DND-41 (cell line): ENCODE data around the gene SPP2.

Experiments
- EZH2 ChIP-seq: IDR thresholded peaks from 3 replicates; pipeline ENCODE4 v1.6.1; 2012; ENCODE audit warnings: borderline replicate concordance, low read depth, mild to moderate bottlenecking, moderate library complexity, low read length, inconsistent platforms; ENCODE audit not compliant: severe bottlenecking
- TF ChIP-seq, protein P1 (sequence below): IDR thresholded peaks from 2 replicates; pipeline ENCODE4 v1.5.1; 2012; ENCODE audit warnings: borderline replicate concordance, low read length, moderate library complexity, mild to moderate bottlenecking; ENCODE audit not compliant: poor library complexity, severe bottlenecking; ENCODE audit errors: extremely low read depth

DNA sequence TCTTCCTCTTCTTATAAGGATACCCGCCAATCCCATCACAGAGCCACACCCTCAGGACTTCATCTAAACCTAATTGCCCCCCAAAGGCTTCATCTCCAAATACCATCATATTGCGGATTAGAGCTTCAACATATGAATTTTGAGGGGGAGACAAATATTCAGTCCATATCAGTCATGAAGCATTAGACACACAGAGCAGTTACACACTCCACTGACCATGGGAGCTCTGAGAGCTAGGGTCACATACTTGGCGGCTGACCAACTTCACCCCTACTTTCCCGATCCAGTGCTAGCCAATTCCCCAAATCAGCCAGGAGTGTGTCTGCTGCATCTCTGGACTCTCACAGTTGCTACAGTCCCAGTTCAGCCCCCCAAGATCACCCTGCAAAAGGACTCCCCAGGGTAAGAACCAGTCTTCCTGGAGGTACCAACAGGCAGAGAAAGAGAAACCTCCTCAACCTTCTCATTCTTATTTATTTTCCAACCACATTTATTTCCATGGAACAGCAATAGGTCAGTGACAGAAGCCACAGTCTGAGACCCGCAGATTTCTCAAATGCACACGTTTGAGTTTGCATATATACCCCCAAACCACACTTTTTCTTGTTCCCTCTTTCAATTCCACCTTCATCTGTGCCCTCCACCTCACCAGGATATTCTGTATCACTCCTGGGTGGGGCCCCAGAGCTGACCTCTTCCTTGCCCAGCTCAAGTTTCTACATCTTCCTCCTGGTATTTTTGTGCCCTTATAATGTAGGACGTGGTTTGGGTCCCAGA, 33.3 kb downstream of the SPP2 start:
- TF ChIP-seq, protein P1, sequence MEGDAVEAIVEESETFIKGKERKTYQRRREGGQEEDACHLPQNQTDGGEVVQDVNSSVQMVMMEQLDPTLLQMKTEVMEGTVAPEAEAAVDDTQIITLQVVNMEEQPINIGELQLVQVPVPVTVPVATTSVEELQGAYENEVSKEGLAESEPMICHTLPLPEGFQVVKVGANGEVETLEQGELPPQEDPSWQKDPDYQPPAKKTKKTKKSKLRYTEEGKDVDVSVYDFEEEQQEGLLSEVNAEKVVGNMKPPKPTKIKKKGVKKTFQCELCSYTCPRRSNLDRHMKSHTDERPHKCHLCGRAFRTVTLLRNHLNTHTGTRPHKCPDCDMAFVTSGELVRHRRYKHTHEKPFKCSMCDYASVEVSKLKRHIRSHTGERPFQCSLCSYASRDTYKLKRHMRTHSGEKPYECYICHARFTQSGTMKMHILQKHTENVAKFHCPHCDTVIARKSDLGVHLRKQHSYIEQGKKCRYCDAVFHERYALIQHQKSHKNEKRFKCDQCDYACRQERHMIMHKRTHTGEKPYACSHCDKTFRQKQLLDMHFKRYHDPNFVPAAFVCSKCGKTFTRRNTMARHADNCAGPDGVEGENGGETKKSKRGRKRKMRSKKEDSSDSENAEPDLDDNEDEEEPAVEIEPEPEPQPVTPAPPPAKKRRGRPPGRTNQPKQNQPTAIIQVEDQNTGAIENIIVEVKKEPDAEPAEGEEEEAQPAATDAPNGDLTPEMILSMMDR, result no peak
- TF ChIP-seq EZH2, result no peak
